ENCODE data around the gene EEF1AKMT3. TPM values are rescaled to one million over a fixed set of nuclear protein-coding genes. Genes with fewer than 3 reads are reported as not detected.

EEF1AKMT3 gene
- total and polyA plus RNA-seq, 2 of the 4 experiments (the other 2 are of a cell fraction): 3.2 to 8.1 TPM

GRCh38 chr12:57732726-57733593, 39.5 kb upstream of the EEF1AKMT3 start:
- Histone ChIP-seq H3K79me1 (ENCODE audit: low read depth in 1 of 2, low read length in 2 of 2) (no peaks in the 10 kb centered on the region), H3K27me3 (ENCODE audit: control insufficient read depth, insufficient read depth, low read length) (peaks cover 68% of the 10 kb centered on the region), H3K18ac (ENCODE audit: low read depth, low read length) (no peak overlapping the region), H3K14ac (replicated peaks; ENCODE audit: low read depth, low read length) (no peak overlapping the region), H2AK9ac (replicated peaks; ENCODE audit: low read depth, low read length, poor library complexity) (peak overlapping the region; percentile 28), H4K20me1 (ENCODE audit: insufficient read depth, low read length) (0 out of 2 replicates have a peak, but pooled peaks cover 10% of the 10 kb centered on the region), H3K23ac (ENCODE audit: low read depth, low read length) (no peak overlapping the region), H3K9me3 (ENCODE audit: control insufficient read depth, insufficient read depth, low read length) (no peaks in the 10 kb centered on the region), H3K4ac (ENCODE audit: low read depth, low read length) (no peak overlapping the region), H2AFZ (replicated peaks; ENCODE audit: low read length, poor library complexity) (no peak overlapping the region), H3K9me1 (ENCODE audit: insufficient read depth, low read length) (no peaks in the 10 kb centered on the region), H3K27ac (ENCODE audit: insufficient read depth, low read length) (no peak overlapping the region), H4K5ac (ENCODE audit: low read depth, low read length) (no peak overlapping the region), H2BK5ac (ENCODE audit: low read depth, low read length, poor library complexity, severe bottlenecking) (no peak overlapping the region), H3K9ac (ENCODE audit: low read depth, low read length) (no peak overlapping the region), H3K56ac (ENCODE audit: extremely low read depth, insufficient read depth, low read length) (no peak overlapping the region), H2AK5ac (ENCODE audit: low read depth, low read length) (no peak overlapping the region), H3K36me3 (ENCODE audit: control insufficient read depth, insufficient read depth, low read length) (no peaks in the 10 kb centered on the region), H3K4me1 (ENCODE audit: control insufficient read depth, insufficient read depth, low read length) (0 out of 2 replicates have a peak, but pooled peaks cover 3% of the 10 kb centered on the region), H3K4me3 (ENCODE audit: insufficient read depth, low read depth, low read length) (no peak overlapping the region), H3K4me2 (ENCODE audit: low read depth, low read length) (no peak overlapping the region), H2BK15ac (ENCODE audit: low read depth, low read length) (no peak overlapping the region), H4K91ac (ENCODE audit: insufficient read depth, low read depth, low read length) (no peak overlapping the region), H2BK20ac (ENCODE audit: low read depth, low read length) (no peak overlapping the region), H4K8ac (ENCODE audit: low read depth in 2 of 2, low read length in 2 of 2) (no peak overlapping the region), H2BK120ac (ENCODE audit: low read depth, low read length) (no peak overlapping the region)
- no peak for TF ChIP-seq RFX5 (IDR thresholded peaks at IDR 0.05; ENCODE audit: low read depth, low read length)
- no peak for TF ChIP-seq MAZ (IDR thresholded peaks at IDR 0.05; ENCODE audit: borderline replicate concordance, low read depth, low read length)
- no peak for TF ChIP-seq CTCF (conservative IDR thresholded peaks at IDR 0.05; ENCODE audit: low read depth, low read length)
- no peak for TF ChIP-seq ELK1 (IDR thresholded peaks at IDR 0.05; ENCODE audit: borderline replicate concordance, low read depth, low read length)
- TF ChIP-seq NFE2L2 (IDR thresholded peaks at IDR 0.05; ENCODE audit: low read depth, low read length): no peak
- no peak for TF ChIP-seq SMC3 (IDR thresholded peaks at IDR 0.05; ENCODE audit: low read depth, low read length)
- no peak for TF ChIP-seq POLR2A (IDR thresholded peaks at IDR 0.05; ENCODE audit: low read depth, low read length)
- no peak for TF ChIP-seq RAD21 (IDR thresholded peaks at IDR 0.05; ENCODE audit: low read length)
- TF ChIP-seq MXI1 (IDR thresholded peaks at IDR 0.05; ENCODE audit: borderline replicate concordance, low read depth, low read length): no peak
- no peak for TF ChIP-seq CEBPB (IDR thresholded peaks at IDR 0.05; ENCODE audit: low read depth, low read length)
- TF ChIP-seq CHD1 (IDR thresholded peaks at IDR 0.05; ENCODE audit: low read depth, low read length): no peak
- TF ChIP-seq USF2 (IDR thresholded peaks at IDR 0.05; ENCODE audit: low read depth, low read length): no peak
- no peak for TF ChIP-seq BHLHE40 (IDR thresholded peaks at IDR 0.05; ENCODE audit: low read depth, low read length)
- TF ChIP-seq FOS (IDR thresholded peaks at IDR 0.05; ENCODE audit: low read depth, low read length): no peak
- no peak for TF ChIP-seq RCOR1 (IDR thresholded peaks at IDR 0.05; ENCODE audit: insufficient replicate concordance, low read length)
- intact Hi-C loops (cut with micrococcal nuclease): no loop called here
- dilution Hi-C loops (cut with HindIII; ENCODE audit: low sequenced_read_pairs, unreplicated experiment): no loop called here
- 100% methylated on average over 3 of the region's 11 CpGs; no CpG with 5 or more reads in 1 of the 2 experiments for WGBS, 2 experiments (ENCODE audit: extremely low coverage in 2 of 2, insufficient read length in 1 of 2)
- in situ Hi-C loops (cut with MboI; ENCODE audit: low sequenced_read_pairs): loop anchor here (10.0 kb wide), 1 partner anchor 148 kb away; no protein-coding TSS in a partner anchor
- POLR2A ChIA-PET (ENCODE audit: unreplicated experiment): no interaction called here
- no TSS peak for BruUV-seq (replicated peaks)
- peak; percentile 14 for DNase-seq
- CTCF ChIA-PET: no interaction called here
- no peak for ATAC-seq (ENCODE audit: low read depth)
